Subcutaneous abdominal adipose tissue (tissue), 5 donors: ENCODE data around the gene BABAM2.
"Not testable (repeated sequence)": the region's sequence is repeated elsewhere in the genome, so short reads cannot be mapped to it uniquely, and the experiment has no call there.

Source experiments
- H3K27ac ChIP-seq: one replicate; pipeline ENCODE4 v1.7.0; 2013; ENCODE audit warnings: low read depth, mild to moderate bottlenecking, inconsistent platforms, low read length, moderate library complexity
- H3K27me3 ChIP-seq, 5 donors: one replicate each; pipeline ENCODE4 v1.7.0; 2013; ENCODE audit warnings: low read length in 5 of 5, inconsistent platforms in 1 of 5; ENCODE audit not compliant: control insufficient read depth in 5 of 5, insufficient read depth in 4 of 5
- H3K36me3 ChIP-seq, 5 donors: one replicate each; pipeline ENCODE4 v1.7.0; 2013; ENCODE audit warnings: low read length in 5 of 5; ENCODE audit not compliant: control insufficient read depth in 5 of 5, insufficient read depth in 5 of 5
- H3K4me1 ChIP-seq, 5 donors: one replicate each; pipeline ENCODE4 v1.7.0; 2013; ENCODE audit warnings: low read length in 5 of 5, mild to moderate bottlenecking in 3 of 5, moderate library complexity in 1 of 5; ENCODE audit not compliant: control insufficient read depth in 5 of 5, insufficient read depth in 5 of 5
- H3K4me3 ChIP-seq, 5 donors: one replicate each; pipeline ENCODE4 v1.7.0; 2013; ENCODE audit warnings: low read length in 5 of 5, low read depth in 1 of 5
- H3K9ac ChIP-seq, 5 donors: one replicate each; pipeline ENCODE4 v1.7.0; 2013; ENCODE audit warnings: low read length in 5 of 5, mild to moderate bottlenecking in 4 of 5, moderate library complexity in 3 of 5
- H3K9me3 ChIP-seq, 5 donors: one replicate each; pipeline ENCODE4 v1.7.0; 2013; ENCODE audit warnings: low read length in 5 of 5; ENCODE audit not compliant: control insufficient read depth in 5 of 5
- donor health status: healthy.
- donor health status: healthy.
- donor health status: healthy.
- donor health status: healthy.
- donor health status: healthy.

BABAM2 gene

GRCh38 chr2:27875089-27875881 is 15.2 kb upstream of the BABAM2 start:
- Histone ChIP-seq H3K27ac (no peak overlapping the region), H3K9me3 (peaks cover 0 to 14% (median 10%) of the 10 kb centered on the region in 5 donors)

GRCh38 chr2:27878825-27879224 is 11.7 kb upstream of the BABAM2 start:
- H3K27me3 ChIP-seq, result no peaks in the 10 kb centered on the region
- H3K36me3 ChIP-seq, result no peaks in the 10 kb centered on the region
- H3K27ac ChIP-seq, result no peak overlapping the region
- peaks cover 0 to 14% (median 10%) of the 10 kb centered on the region in 5 donors for H3K9me3 ChIP-seq
- no peak overlapping the region for H3K4me3 ChIP-seq
- H3K9ac ChIP-seq, result no peak overlapping the region
- peaks cover 0 to under 1% (median 0%) of the 10 kb centered on the region in 5 donors for H3K4me1 ChIP-seq

More at GRCh38 chr2:27875089-27875881, 15.2 kb upstream of the BABAM2 start:
- no peak overlapping the region for H3K4me3 ChIP-seq
- H3K4me1 ChIP-seq, result no peaks in the 10 kb centered on the region
- no peaks in the 10 kb centered on the region for H3K27me3 ChIP-seq
- H3K36me3 ChIP-seq, result peaks cover 0 to 5% (median 0%) of the 10 kb centered on the region in 5 donors
- no peak overlapping the region for H3K9ac ChIP-seq

GRCh38 chr2:27881815-27882583 is 8.5 kb upstream of the BABAM2 start:
- not testable (repeated sequence) for H3K36me3 ChIP-seq, H3K4me1 ChIP-seq, H3K9me3 ChIP-seq, H3K27me3 ChIP-seq, H3K9ac ChIP-seq, H3K4me3 ChIP-seq, H3K27ac ChIP-seq

- not testable (repeated sequence) for H3K4me3 ChIP-seq, H3K4me1 ChIP-seq, H3K27ac ChIP-seq, H3K36me3 ChIP-seq, H3K9ac ChIP-seq, H3K9me3 ChIP-seq, H3K27me3 ChIP-seq
Measured at GRCh38 chr2:27882584-27882922, 8.0 kb upstream of the BABAM2 start.

GRCh38 chr2:27884601-27885000 is 5.9 kb upstream of the BABAM2 start:
- Histone ChIP-seq H3K9ac (no peak overlapping the region), H3K36me3 (no peaks in the 10 kb centered on the region), H3K27me3 (no peaks in the 10 kb centered on the region), H3K4me3 (no peak overlapping the region), H3K4me1 (peaks cover 0 to 8% (median 7%) of the 10 kb centered on the region in 5 donors), H3K9me3 (no peaks in the 10 kb centered on the region), H3K27ac (no peak overlapping the region)

GRCh38 chr2:27885234-27885633 is 5.3 kb upstream of the BABAM2 start:
- no peaks in the 10 kb centered on the region for H3K27me3 ChIP-seq
- H3K4me1 ChIP-seq, result peaks cover 0 to 14% (median 13%) of the 10 kb centered on the region in 5 donors
- no peak overlapping the region for H3K9ac ChIP-seq
- H3K36me3 ChIP-seq, result no peaks in the 10 kb centered on the region
- no peak overlapping the region for H3K4me3 ChIP-seq
- H3K9me3 ChIP-seq, result no peaks in the 10 kb centered on the region
- no peak overlapping the region for H3K27ac ChIP-seq

GRCh38 chr2:27885661-27886060 is 4.9 kb upstream of the BABAM2 start:
- Histone ChIP-seq H3K36me3 (no peaks in the 10 kb centered on the region), H3K9ac (no peak overlapping the region), H3K4me3 (no peak overlapping the region), H3K4me1 (peaks cover 0 to 14% (median 13%) of the 10 kb centered on the region in 5 donors), H3K27ac (no peak overlapping the region), H3K9me3 (no peaks in the 10 kb centered on the region), H3K27me3 (no peaks in the 10 kb centered on the region)

- Histone ChIP-seq H3K9me3 (no peaks in the 10 kb centered on the region), H3K27ac (no peak overlapping the region), H3K4me3 (no peak overlapping the region), H3K36me3 (no peaks in the 10 kb centered on the region), H3K4me1 (peaks cover 0 to 20% (median 19%) of the 10 kb centered on the region in 5 donors), H3K9ac (no peak overlapping the region), H3K27me3 (no peaks in the 10 kb centered on the region)
Measured at GRCh38 chr2:27886322-27886721, 4.2 kb upstream of the BABAM2 start.

DNA sequence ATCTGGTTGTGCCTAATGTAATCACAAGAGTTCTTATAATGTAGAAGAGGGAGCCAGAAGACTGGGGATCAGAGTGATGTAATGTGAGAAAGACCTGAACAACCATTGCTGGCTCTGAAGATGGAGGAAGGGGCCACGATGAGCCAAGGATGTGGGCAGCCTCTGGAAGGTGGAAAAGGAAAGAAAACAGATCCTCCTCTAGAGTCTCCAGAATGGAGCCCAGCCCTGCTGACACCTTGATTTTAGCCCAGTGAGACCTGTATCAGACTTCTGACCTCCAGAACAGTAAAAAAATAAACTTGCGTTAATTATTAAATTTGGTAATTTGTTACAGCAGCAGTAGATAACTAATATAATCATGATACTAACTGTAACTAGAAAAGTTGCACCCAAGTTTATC is 3.4 kb upstream of the BABAM2 start:
- H3K9me3 ChIP-seq, result no peaks in the 10 kb centered on the region
- H3K27me3 ChIP-seq, result no peaks in the 10 kb centered on the region
- no peak overlapping the region for H3K9ac ChIP-seq
- no peaks in the 10 kb centered on the region for H3K36me3 ChIP-seq
- H3K27ac ChIP-seq, result no peak overlapping the region
- H3K4me1 ChIP-seq, result peaks cover 0 to 25% (median 24%) of the 10 kb centered on the region in 5 donors
- no peak overlapping the region for H3K4me3 ChIP-seq

DNA sequence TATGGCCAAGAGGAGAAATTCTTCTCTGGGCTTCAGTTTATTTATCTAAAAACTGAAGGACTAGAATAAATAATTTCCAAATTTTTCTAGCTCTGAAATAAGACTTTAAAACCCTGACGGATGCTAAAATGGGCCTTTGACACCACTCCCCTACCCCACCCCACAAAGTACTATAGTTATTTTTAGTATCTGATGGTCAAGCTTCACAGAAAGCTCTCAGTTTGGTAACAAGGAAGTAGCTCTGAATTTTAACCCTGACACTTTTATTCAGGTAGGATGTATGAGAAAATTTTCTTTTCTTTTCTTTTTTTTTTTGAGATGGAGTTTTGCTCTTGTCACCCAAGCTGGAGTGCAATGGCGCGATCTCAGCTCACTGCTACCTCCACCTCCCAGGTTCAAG is 2.7 kb upstream of the BABAM2 start:
- Histone ChIP-seq H3K9ac (no peak overlapping the region), H3K27ac (no peak overlapping the region), H3K4me3 (no peak overlapping the region), H3K4me1 (peaks cover 0 to 25% (median 24%) of the 10 kb centered on the region in 5 donors), H3K36me3 (no peaks in the 10 kb centered on the region), H3K9me3 (no peaks in the 10 kb centered on the region), H3K27me3 (no peaks in the 10 kb centered on the region)
